Liver (tissue), 9 donors: ENCODE data around the gene IFI35. TPM values are rescaled to one million over a fixed set of nuclear protein-coding genes. Genes with fewer than 3 reads are reported as not detected.

Source experiments
- DNase-seq: peaks from one replicate; pipeline ENCODE4 v3.0.0-alpha.2; 2017; ENCODE audit warnings: low spot score
- H3K27ac ChIP-seq, 2 donors: one replicate each; pipeline ENCODE4 v1.7.0; 2013; ENCODE audit warnings: inconsistent platforms in 2 of 2, low read length in 2 of 2, control low read depth in 1 of 2, low read depth in 1 of 2, mild to moderate bottlenecking in 1 of 2
- H3K27me3 ChIP-seq, 4 donors: one replicate each; pipeline versions ENCODE4 v1.6.1 to v1.7.0; 2013; ENCODE audit warnings: low read length in 3 of 4, inconsistent platforms in 1 of 4, mild to moderate bottlenecking in 1 of 4, moderate library complexity in 1 of 4; ENCODE audit not compliant: control insufficient read depth in 4 of 4, insufficient read depth in 4 of 4
- H3K36me3 ChIP-seq, 4 donors: one replicate each; pipeline versions ENCODE4 v1.6.1 to v1.7.0; 2013; ENCODE audit warnings: low read length in 3 of 4, mild to moderate bottlenecking in 3 of 4, low read depth in 1 of 4, moderate library complexity in 1 of 4; ENCODE audit not compliant: control insufficient read depth in 4 of 4, insufficient read depth in 3 of 4
- H3K4me1 ChIP-seq, 4 donors: one replicate each; pipeline versions ENCODE4 v1.6.1 to v1.7.0; 2013; ENCODE audit warnings: low read length in 3 of 4, mild to moderate bottlenecking in 3 of 4, moderate library complexity in 1 of 4; ENCODE audit not compliant: control insufficient read depth in 4 of 4, insufficient read depth in 4 of 4
- H3K4me3 ChIP-seq, 3 donors: one replicate each; pipeline versions ENCODE4 v1.6.1 to v1.7.0; 2013; ENCODE audit warnings: low read length in 3 of 3, control low read depth in 1 of 3, low read depth in 1 of 3, mild to moderate bottlenecking in 1 of 3
- H3K9ac ChIP-seq, 2 donors: one replicate each; pipeline ENCODE4 v1.7.0; 2013; ENCODE audit warnings: low read length in 2 of 2, mild to moderate bottlenecking in 2 of 2, moderate library complexity in 2 of 2, control low read depth in 1 of 2, low read depth in 1 of 2
- H3K9me3 ChIP-seq, 4 donors: one replicate each; pipeline versions ENCODE4 v1.6.1 to v1.7.0; 2013; ENCODE audit warnings: low read length in 3 of 4; ENCODE audit not compliant: control insufficient read depth in 4 of 4
- EGR1 ChIP-seq, 2 donors: IDR thresholded peaks; 2 replicates each; pipeline ENCODE4 v1.6.1; 2016 to 2018; ENCODE audit warnings: antibody characterized with exemption in 2 of 2, low read depth in 2 of 2
- FOXA1 ChIP-seq: IDR thresholded peaks from 2 replicates; pipeline ENCODE4 v1.6.1; 2016; ENCODE audit warnings: antibody characterized with exemption
- FOXA2 ChIP-seq: IDR thresholded peaks from 2 replicates; pipeline ENCODE4 v1.6.1; 2016; ENCODE audit warnings: antibody characterized with exemption
- GABPA ChIP-seq, 2 donors: IDR thresholded peaks in 1 of 2; conservative IDR thresholded peaks in 1 of 2; 2 replicates each; pipeline ENCODE4 v1.6.1; 2016; ENCODE audit warnings: antibody characterized with exemption in 2 of 2, mild to moderate bottlenecking in 1 of 2, moderate library complexity in 1 of 2
- HNF4A ChIP-seq, 2 donors: conservative IDR thresholded peaks; 2 replicates each; pipeline ENCODE4 v1.6.1; 2016; ENCODE audit warnings: antibody characterized with exemption in 2 of 2, mild to moderate bottlenecking in 2 of 2
- HNF4G ChIP-seq: IDR thresholded peaks from 2 replicates; pipeline ENCODE4 v1.6.1; 2016; ENCODE audit warnings: antibody characterized with exemption
- JUND ChIP-seq, 2 donors: IDR thresholded peaks; 2 replicates each; pipeline ENCODE4 v1.6.1; 2016; ENCODE audit warnings: antibody characterized with exemption in 2 of 2
- NR2F2 ChIP-seq: IDR thresholded peaks from 2 replicates; pipeline ENCODE4 v1.6.1; 2016; ENCODE audit warnings: antibody characterized with exemption
- RAD21 ChIP-seq, 2 donors: IDR thresholded peaks; 2 replicates each; pipeline ENCODE4 v1.6.1; 2016; ENCODE audit warnings: antibody characterized with exemption in 2 of 2, mild to moderate bottlenecking in 2 of 2
- RXRA ChIP-seq, 2 donors: IDR thresholded peaks; 2 replicates each; pipeline ENCODE4 v1.6.1; 2017 to 2018; ENCODE audit warnings: antibody characterized with exemption in 2 of 2, mild to moderate bottlenecking in 1 of 2
- SP1 ChIP-seq: IDR thresholded peaks from 2 replicates; pipeline ENCODE4 v1.6.1; 2018; ENCODE audit warnings: antibody characterized with exemption, mild to moderate bottlenecking
- TAF1 ChIP-seq: conservative IDR thresholded peaks from 2 replicates; pipeline ENCODE4 v1.6.1; 2016; ENCODE audit warnings: antibody characterized with exemption, mild to moderate bottlenecking
- YY1 ChIP-seq: IDR thresholded peaks from 2 replicates; pipeline ENCODE4 v1.6.1; 2016; ENCODE audit warnings: antibody characterized with exemption, mild to moderate bottlenecking
- WGBS: extraction: QIAGEN DNeasy Blood & Tissue Kit; methylation state at CpG from one replicate; pipeline ENCODE4 v1.1.7; 2013; 5-methylcytosine and 5-hydroxymethylcytosine counted together
- polyA plus RNA-seq, 2 donors: library from polyadenylated mRNA; stranded (reverse) in 1 of 2; unstranded in 1 of 2; fragments of 200-250 nt in 1 of 2; fragments of >200 nt in 1 of 2; fragmentation: Nextera tagmentation in 1 of 2; extraction: Ambion mirVana in 1 of 2; gene quantifications; one replicate each; pipeline versions ENCODE4 v1.2.1 to v1.2.3, GENCODE V29; 2013 to 2015
- total RNA-seq, 2 donors: library from RNA; depleted of rRNA; stranded (reverse); fragments of >200 nt; gene quantifications; one replicate each; pipeline ENCODE4 v1.2.3, GENCODE V29; 2014
- TF ChIP-seq, protein P1 (sequence below): IDR thresholded peaks from 2 replicates; pipeline ENCODE4 v1.6.1; 2016; ENCODE audit warnings: antibody characterized with exemption
- TF ChIP-seq, protein P2 (sequence below): IDR thresholded peaks from 2 replicates; pipeline ENCODE4 v1.6.1; 2016; ENCODE audit warnings: antibody characterized with exemption
- TF ChIP-seq, protein P3 (sequence below): fragments of 150-350 bp; IDR thresholded peaks from 2 replicates; pipeline ENCODE4 v1.5.1; 2017; ENCODE audit warnings: improper control_type of control experiment, low read depth, low read length; ENCODE audit not compliant: missing input control
- TF ChIP-seq, protein P4 (sequence below): IDR thresholded peaks from 2 replicates; pipeline ENCODE4 v1.6.1; 2016; ENCODE audit warnings: antibody characterized with exemption
- TF ChIP-seq, protein P5 (sequence below): IDR thresholded peaks from 2 replicates; pipeline ENCODE4 v1.6.1; 2016; ENCODE audit warnings: antibody characterized with exemption, mild to moderate bottlenecking
- donor health status: healthy.
- donor health status: healthy.
- donor health status: healthy.
- donor health status: healthy.
- donor health status: healthy.

Gene IFI35
- total and polyA plus RNA-seq, 4 donors, result 11.9 to 34.6 (median 22.0) TPM

DNA sequence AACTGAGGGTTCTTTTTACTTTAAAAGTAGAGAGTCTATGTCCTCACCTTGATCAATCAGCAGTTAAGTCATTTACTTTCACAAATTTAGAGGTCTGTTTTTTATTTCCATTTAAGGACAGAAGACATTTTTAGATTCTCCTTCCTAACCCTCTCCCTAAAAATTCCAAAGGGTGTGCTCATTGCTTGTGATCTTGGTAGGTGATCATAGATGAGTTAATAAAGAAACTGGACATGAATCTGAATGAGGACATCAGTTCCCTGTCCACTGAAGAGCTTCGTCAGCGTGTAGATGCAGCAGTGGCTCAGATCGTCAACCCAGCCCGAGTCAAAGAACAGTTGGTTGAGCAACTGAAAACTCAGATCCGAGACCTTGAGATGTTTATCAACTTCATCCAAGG is 17.4 kb upstream of the IFI35 start (continued):
- TF ChIP-seq, protein P1, sequence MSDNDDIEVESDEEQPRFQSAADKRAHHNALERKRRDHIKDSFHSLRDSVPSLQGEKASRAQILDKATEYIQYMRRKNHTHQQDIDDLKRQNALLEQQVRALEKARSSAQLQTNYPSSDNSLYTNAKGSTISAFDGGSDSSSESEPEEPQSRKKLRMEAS, result no peak
- TF ChIP-seq EGR1 (IDR thresholded peaks at IDR 0.05; ENCODE audit: low read depth in 2 of 2) (no peak), RAD21 (IDR thresholded peaks at IDR 0.05) (no peak), FOXA1 (no peak), SP1 (no peak), TAF1 (no peak), RXRA (IDR thresholded peaks at IDR 0.05) (no peak), YY1 (no peak), HNF4G (no peak)
- TF ChIP-seq, protein P2, sequence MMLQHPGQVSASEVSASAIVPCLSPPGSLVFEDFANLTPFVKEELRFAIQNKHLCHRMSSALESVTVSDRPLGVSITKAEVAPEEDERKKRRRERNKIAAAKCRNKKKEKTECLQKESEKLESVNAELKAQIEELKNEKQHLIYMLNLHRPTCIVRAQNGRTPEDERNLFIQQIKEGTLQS, result no peak

DNA sequence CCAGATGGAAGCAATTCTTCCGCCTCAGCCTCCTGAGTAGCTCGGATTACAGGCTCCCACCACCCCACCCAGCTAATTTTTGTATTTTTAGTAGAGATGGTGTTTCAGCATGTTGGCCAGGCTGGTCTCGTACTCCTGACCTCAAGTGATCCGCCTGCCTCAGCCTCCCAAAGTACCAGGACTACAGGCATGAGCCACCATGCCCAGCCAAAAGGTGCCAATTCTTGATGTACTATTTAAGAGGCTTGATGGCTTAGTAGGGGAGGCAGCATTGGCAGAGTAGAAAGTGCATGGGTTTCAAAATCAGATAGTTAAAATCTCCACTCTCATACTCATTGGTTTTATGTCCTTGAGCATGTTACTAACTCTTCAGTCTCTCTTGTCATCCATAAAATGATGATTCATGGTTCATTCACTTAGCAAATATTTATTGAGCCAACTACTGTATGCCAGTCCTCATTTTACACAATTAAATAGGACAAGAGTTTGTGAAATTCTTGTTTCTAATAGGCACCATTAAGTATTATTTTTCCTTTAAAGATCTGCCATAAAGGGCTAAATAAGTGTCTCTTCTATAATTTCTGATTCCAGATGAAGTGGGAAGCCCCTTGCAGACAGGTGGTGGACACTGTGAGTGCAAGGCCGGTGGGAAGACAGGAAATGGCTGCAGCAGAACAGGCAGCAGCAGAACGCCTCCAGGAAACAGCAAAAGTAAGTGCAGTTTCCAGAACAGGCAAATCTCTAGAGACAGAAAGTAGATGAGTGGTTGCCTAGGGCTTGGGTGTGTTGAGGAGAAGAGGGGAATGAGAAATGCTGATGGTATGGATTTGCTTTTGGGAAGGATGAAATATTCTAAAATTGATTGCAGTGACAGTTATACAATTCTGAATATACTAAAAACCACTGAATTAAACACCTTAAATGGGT is 16.6 kb upstream of the IFI35 start:
- Histone ChIP-seq H3K36me3 (peaks cover 24 to 50% (median 36%) of the 10 kb centered on the region in 4 donors), H3K9me3 (no peaks in the 10 kb centered on the region), H3K27ac (no peak overlapping the region), H3K27me3 (no peaks in the 10 kb centered on the region), H3K4me1 (no peaks in the 10 kb centered on the region), H3K9ac (no peak overlapping the region), H3K4me3 (no peak overlapping the region)
- no peak for TF ChIP-seq SP1
- no peak for TF ChIP-seq GABPA (IDR thresholded peaks at IDR 0.05 in 1 of 2, conservative IDR thresholded peaks at IDR 0.05 in 1 of 2)
- 91% methylated on average over 6 of the region's 6 CpGs for WGBS
- DNase-seq, result no peak

DNA sequence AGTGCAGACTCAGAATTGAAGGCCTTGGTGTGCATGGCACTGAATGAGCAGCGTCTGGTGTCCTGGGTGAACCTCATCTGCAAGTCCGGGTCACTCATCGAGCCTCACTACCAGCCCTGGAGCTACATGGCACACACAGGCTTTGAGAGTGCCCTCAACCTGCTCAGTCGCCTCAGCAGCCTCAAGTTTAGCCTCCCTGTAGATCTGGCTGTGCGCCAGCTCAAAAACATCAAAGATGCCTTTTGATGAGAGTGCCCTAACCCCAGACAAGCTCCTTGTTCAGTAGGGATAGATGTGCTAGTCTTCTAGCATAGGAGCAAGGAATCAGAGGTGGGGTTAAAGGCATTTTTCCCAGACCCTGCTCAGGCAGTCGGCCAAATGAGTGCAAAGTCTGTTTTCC is 15.1 kb upstream of the IFI35 start:
- Histone ChIP-seq H3K4me1 (no peaks in the 10 kb centered on the region), H3K9ac (no peak overlapping the region)
- WGBS, result 94% methylated on average over 6 of the region's 6 CpGs

More for the DNA sequence above, 15.1 kb upstream of the IFI35 start:
- TF ChIP-seq, protein P3, sequence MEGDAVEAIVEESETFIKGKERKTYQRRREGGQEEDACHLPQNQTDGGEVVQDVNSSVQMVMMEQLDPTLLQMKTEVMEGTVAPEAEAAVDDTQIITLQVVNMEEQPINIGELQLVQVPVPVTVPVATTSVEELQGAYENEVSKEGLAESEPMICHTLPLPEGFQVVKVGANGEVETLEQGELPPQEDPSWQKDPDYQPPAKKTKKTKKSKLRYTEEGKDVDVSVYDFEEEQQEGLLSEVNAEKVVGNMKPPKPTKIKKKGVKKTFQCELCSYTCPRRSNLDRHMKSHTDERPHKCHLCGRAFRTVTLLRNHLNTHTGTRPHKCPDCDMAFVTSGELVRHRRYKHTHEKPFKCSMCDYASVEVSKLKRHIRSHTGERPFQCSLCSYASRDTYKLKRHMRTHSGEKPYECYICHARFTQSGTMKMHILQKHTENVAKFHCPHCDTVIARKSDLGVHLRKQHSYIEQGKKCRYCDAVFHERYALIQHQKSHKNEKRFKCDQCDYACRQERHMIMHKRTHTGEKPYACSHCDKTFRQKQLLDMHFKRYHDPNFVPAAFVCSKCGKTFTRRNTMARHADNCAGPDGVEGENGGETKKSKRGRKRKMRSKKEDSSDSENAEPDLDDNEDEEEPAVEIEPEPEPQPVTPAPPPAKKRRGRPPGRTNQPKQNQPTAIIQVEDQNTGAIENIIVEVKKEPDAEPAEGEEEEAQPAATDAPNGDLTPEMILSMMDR, result no peak
- TF ChIP-seq FOXA2 (no peak), RAD21 (IDR thresholded peaks at IDR 0.05) (no peak), HNF4G (no peak), EGR1 (IDR thresholded peaks at IDR 0.05; ENCODE audit: low read depth in 2 of 2) (no peak), NR2F2 (no peak), TAF1 (no peak), SP1 (no peak), FOXA1 (no peak), RXRA (IDR thresholded peaks at IDR 0.05) (no peak), JUND (IDR thresholded peaks at IDR 0.05) (no peak), GABPA (IDR thresholded peaks at IDR 0.05 in 1 of 2, conservative IDR thresholded peaks at IDR 0.05 in 1 of 2) (no peak), YY1 (no peak), HNF4A (conservative IDR thresholded peaks at IDR 0.05) (no peak)
- TF ChIP-seq, protein P4, sequence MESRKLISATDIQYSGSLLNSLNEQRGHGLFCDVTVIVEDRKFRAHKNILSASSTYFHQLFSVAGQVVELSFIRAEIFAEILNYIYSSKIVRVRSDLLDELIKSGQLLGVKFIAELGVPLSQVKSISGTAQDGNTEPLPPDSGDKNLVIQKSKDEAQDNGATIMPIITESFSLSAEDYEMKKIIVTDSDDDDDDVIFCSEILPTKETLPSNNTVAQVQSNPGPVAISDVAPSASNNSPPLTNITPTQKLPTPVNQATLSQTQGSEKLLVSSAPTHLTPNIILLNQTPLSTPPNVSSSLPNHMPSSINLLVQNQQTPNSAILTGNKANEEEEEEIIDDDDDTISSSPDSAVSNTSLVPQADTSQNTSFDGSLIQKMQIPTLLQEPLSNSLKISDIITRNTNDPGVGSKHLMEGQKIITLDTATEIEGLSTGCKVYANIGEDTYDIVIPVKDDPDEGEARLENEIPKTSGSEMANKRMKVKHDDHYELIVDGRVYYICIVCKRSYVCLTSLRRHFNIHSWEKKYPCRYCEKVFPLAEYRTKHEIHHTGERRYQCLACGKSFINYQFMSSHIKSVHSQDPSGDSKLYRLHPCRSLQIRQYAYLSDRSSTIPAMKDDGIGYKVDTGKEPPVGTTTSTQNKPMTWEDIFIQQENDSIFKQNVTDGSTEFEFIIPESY, result no peak
- TF ChIP-seq, protein P5, sequence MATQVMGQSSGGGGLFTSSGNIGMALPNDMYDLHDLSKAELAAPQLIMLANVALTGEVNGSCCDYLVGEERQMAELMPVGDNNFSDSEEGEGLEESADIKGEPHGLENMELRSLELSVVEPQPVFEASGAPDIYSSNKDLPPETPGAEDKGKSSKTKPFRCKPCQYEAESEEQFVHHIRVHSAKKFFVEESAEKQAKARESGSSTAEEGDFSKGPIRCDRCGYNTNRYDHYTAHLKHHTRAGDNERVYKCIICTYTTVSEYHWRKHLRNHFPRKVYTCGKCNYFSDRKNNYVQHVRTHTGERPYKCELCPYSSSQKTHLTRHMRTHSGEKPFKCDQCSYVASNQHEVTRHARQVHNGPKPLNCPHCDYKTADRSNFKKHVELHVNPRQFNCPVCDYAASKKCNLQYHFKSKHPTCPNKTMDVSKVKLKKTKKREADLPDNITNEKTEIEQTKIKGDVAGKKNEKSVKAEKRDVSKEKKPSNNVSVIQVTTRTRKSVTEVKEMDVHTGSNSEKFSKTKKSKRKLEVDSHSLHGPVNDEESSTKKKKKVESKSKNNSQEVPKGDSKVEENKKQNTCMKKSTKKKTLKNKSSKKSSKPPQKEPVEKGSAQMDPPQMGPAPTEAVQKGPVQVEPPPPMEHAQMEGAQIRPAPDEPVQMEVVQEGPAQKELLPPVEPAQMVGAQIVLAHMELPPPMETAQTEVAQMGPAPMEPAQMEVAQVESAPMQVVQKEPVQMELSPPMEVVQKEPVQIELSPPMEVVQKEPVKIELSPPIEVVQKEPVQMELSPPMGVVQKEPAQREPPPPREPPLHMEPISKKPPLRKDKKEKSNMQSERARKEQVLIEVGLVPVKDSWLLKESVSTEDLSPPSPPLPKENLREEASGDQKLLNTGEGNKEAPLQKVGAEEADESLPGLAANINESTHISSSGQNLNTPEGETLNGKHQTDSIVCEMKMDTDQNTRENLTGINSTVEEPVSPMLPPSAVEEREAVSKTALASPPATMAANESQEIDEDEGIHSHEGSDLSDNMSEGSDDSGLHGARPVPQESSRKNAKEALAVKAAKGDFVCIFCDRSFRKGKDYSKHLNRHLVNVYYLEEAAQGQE, result no peak
- TF ChIP-seq, protein P2, result no peak
- TF ChIP-seq, protein P1, result no peak
- Histone ChIP-seq H3K9me3 (no peaks in the 10 kb centered on the region), H3K4me3 (no peak overlapping the region), H3K36me3 (peaks cover 24 to 50% (median 34%) of the 10 kb centered on the region in 4 donors), H3K27ac (no peak overlapping the region), H3K27me3 (no peaks in the 10 kb centered on the region)
- no peak for DNase-seq
